ENCODE results near the gene PLPP4. TPM values are rescaled to one million over a fixed set of nuclear protein-coding genes. Genes with fewer than 3 reads are reported as not detected.
"Not testable (repeated sequence)": the region's sequence is repeated elsewhere in the genome, so short reads cannot be mapped to it uniquely, and the experiment has no call there.

Gene PLPP4
- total RNA-seq, 1 donor from 2014 or later: 0.48 TPM

- DNase-seq (ENCODE audit: low spot score) (no peak), ATAC-seq (no peak)
Observed at GRCh38 chr10:120485946-120486345, 28.9 kb downstream of the PLPP4 start.

DNA sequence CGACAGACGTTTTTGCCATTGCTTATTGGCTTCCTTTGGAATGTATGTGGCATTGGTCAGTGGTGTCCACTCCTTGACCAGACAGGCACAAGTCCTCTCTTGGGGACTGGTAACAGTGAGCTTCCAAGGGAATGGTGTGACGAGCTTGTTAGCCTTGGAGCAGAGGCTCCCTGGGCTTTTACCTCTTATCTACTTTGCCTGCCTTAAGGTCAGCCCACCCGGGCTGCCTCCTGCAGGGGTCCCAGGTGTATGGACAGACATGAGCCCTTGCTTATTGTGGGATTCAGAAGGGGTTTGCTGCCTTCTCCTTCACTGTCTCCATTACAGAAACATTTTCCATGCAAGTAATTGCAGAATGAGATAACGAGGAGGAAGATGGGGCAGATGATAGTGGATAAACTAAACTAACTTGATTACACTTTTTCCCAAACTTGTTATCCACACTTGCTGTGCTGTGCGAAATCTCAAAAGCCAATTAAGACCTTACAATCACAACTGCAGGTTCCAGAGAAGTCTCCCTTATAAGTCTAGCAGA is 29.7 kb downstream of the PLPP4 start:
- no peak for ATAC-seq

DNA sequence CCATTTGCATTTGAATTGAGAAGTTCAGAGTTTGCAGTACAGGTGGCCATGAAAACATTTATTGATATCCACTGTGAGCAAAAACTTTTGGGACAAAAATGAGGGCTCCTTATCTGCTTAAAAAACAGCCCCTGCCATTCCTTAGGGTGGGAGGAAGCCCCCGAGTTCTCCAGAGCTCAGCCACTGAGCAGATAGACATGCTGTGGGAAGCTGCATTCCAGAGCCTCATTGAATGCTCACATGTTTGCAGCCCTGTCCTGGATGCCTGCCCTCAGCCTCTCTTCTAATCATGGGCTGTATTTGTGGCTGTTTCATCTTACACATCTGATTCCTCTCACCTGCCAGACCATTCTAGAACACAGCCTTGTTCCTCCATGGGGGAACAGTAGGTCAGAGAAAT is 33.3 kb downstream of the PLPP4 start:
- no peak for ATAC-seq
- DNase-seq (ENCODE audit: low spot score): no peak

More for the DNA sequence above, 29.7 kb downstream of the PLPP4 start:
- no peak for DNase-seq (ENCODE audit: low spot score)

DNA sequence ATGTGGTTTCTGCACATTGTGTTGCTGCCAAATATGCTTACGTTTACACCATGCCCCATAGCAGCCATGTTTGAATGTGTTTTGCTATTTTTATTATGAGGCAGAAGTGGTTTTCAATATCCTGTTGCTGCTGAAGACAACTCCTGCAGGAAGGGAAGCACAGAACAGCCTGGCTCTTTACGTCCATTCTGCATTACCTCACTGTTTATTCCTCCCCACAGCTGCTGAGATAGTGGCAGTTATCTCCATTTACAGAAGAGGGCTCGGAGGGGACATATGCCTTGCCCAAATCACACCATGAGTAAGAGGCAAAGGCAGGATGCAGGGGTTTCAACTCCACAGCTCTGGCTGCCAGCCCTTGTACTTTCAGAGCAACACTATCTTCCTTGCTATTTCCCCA is 35.3 kb downstream of the PLPP4 start:
- DNase-seq (ENCODE audit: low spot score): no peak
- ATAC-seq: no peak

GRCh38 chr10:120493411-120494312 is 36.6 kb downstream of the PLPP4 start:
- no peak for DNase-seq (ENCODE audit: low spot score)
- ATAC-seq: no peak

DNA sequence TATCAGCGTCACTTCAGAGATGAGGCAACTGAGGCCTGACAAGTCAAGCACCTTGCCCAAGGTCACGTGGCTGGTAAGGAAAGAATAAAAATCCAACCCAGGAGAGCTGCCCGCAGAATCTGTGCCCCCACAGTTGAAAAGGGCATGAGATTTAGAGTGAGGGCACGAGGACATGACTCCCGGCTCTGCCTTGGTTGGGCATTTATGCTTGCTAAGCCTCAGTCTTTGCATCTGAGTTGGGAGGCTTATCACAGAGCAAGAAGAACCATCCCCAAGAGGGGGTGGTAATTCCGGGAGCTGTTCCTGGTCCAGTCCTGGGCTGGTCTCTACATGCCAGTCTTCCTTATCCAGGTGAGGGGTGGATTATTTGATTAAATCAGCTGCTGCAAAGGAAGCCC is 37.3 kb downstream of the PLPP4 start:
- ATAC-seq (no peak), DNase-seq (ENCODE audit: low spot score) (no peak)

DNA sequence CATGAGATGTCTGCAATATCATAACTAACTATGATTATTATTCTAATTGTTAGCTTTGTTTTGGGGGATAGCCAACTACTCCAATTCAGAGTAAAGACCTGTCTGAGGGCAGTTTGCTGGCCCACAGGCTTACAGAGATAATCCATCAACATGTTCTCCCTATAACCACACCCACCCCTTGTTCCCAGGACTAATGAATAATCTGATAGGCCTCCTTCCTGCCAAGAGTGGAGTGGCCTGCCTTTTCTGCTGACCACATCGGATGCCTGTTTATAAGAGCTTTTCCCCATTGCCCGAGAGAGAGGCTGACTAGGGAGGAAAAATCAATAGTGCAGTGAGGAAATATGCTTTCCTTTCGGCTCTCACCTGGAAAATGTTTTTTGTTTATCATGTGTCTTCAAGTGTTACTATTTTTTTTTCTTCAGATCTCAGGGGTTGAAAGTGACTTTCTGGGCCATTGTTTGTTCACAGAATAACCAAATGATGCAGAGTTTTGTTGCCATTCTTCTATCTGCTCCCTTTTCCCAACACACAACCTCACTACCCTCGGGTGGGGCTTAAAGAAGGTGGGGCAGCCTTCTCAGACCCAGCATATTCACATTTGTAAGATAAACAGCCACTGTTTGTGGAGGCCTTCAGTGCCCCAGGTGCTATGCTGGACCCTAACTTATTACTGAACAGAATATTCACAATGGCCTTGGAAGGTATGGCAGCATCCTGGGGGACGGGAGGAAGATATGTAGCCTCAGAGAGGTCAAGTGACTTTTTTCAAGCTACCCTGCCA is 38.4 kb downstream of the PLPP4 start:
- DNase-seq (ENCODE audit: low spot score) (no peak), ATAC-seq (peak; percentile 36)

DNA sequence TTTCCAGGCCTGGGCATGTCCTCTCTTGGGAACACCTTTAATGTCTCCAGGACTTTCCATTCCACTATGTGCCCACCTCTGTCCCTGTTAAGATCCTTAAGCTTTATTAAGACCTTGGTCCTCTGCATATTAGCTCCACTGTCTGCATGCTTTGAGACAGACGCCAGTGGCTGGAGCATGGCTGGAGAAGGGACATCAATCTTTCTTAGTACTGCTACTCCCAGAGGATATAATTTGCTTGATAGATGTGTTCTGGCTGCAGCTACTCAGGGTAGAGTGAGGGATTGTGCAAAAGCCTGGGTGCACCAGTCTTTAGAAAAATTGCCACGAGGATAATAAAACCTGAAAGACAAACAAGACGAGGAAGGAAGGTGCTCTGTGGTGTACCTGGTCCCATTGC is 42.9 kb downstream of the PLPP4 start:
- no peak for DNase-seq (ENCODE audit: low spot score)
- no peak for ATAC-seq

DNA sequence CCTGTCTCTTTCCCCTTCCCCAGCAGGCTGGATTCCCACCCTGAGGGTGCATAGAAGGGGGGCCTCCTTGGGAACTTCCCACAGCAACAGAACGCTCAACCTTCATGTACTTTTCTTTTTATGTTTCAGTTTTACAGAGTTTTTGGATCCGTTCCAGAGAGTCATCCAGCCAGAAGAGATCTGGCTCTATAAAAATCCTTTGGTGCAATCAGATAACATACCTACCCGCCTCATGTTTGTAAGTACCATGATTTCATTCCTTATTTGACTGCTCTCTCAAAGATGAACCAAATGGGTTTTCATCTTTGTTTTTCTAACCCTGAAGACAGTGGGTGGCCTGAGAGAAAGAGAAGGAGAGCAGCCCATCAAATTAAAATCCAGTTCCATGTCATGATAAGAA is 46.7 kb downstream of the PLPP4 start:
- ATAC-seq (no peak), DNase-seq (ENCODE audit: low spot score) (no peak)

GRCh38 chr10:120504227-120504626 is 47.2 kb downstream of the PLPP4 start:
- not testable (repeated sequence) for ATAC-seq; DNase-seq (ENCODE audit: low spot score)

DNA sequence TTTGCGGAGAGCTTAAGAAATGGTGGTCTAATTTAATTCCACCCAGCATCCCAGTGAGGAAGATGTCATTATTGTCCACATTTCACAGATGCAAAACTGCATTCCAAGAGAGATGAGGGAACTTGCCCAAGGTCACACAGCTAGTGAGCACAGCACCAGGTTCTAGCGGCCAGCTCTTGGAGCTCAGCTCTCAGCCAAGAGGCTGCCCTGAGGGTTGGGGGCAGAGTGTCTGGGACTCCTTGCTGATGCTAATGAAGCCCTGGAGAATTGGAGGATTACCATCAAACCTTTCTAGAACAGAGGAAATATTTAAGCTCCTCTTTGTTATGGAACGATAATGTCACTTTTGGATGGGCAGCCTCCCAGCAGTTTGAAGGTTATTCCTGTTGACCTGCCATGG is 48.0 kb downstream of the PLPP4 start:
- ATAC-seq (no peak), DNase-seq (ENCODE audit: low spot score) (no peak)

GRCh38 chr10:120505866-120506265 is 48.8 kb downstream of the PLPP4 start:
- DNase-seq (ENCODE audit: low spot score) (no peak), ATAC-seq (no peak)

- DNase-seq (ENCODE audit: low spot score) (no peak), ATAC-seq (no peak)
Observed at GRCh38 chr10:120506674-120507073, 49.6 kb downstream of the PLPP4 start.

- ATAC-seq (no peak), DNase-seq (ENCODE audit: low spot score) (no peak)
Observed at GRCh38 chr10:120507175-120507574, 50.1 kb downstream of the PLPP4 start.

DNA sequence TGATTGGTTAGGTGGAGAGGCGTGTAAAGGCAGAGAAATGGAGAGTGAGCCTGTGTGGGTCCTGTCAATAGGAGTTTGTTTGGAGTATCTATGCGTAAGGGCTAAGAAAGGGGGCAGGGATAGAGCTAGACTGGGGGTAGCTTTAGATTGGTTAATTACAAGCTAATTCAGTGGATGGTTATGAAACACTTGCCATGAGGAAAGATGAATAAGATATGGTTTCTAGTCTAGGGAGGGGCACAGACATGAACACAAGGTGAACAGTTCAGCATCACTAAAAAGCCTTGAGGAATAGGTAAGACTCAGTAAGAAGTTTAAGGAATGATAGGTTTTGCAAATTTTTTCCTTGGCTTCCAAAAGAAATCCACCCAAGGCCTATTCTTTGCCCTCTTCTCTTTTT is 50.6 kb downstream of the PLPP4 start:
- DNase-seq (ENCODE audit: low spot score) (no peak), ATAC-seq (no peak)

DNA sequence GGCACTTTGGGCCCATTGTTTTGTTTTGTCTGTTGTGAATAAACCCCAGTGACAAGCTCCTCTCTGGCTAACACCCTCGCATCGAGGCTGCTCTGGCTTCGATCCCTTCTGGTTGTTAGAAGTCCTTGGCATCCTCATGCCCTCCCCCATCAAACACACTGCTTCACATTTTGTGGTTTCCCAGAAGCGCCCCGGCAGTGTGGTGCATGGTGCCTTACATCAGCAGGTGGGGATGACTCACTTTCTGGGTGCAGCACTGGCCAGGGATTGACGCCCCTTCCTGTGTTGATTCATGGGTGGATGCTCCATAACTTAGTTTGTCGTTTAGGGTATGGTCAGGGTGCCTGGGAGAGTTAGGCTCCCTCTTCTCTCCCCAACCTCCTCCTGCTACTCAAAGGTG is 51.4 kb downstream of the PLPP4 start:
- DNase-seq (ENCODE audit: low spot score) (no peak), ATAC-seq (no peak)

- DNase-seq (ENCODE audit: low spot score): no peak
- no peak for ATAC-seq
Observed at GRCh38 chr10:120508966-120509365, 51.9 kb downstream of the PLPP4 start.

DNA sequence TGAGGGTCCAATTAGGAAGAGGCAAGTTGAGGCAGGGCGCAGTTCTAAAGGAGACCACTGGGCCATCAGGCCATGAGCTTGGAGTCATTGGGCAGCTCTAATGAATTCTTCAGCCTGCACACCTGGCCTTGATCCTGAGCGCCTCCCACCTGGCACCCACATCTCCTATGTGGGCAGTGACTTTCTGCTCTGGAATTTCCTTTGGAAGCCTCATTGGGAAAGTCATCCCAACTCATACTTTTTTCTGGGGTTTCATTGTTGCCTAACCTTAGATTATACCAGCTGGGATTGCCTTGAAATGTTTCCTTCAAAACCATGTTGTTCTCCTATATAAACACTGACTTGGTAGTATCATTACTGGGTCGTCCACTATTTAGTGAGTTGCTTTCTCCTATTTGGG is 54.1 kb downstream of the PLPP4 start:
- ATAC-seq: no peak
- DNase-seq (ENCODE audit: low spot score): no peak

DNA sequence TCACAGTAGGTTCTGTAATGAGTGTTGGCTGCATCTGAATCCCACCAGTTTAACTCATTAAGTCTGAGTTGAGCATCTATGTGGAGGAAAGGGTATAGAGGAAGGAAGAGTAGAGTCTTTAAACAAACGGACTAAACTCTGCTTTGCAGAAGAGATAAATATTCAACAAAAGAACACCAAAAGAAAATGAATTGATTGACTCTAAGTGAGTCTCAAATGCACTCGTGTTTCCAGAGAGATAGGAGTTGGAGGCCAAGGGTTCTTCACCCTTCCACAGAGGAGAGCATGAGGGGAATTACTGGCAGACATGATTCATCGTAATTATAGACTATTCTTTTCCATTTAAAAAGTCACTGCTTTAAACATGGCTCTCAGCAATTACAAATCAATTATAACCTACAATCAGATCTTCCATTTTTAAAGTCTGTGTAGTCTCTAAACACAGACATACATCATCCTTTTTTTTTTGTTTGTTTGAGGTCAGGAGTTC is 56.3 kb downstream of the PLPP4 start:
- ATAC-seq: no peak
- no peak for DNase-seq (ENCODE audit: low spot score)

GRCh38 chr10:120514035-120514620 is 57.1 kb downstream of the PLPP4 start:
- DNase-seq (ENCODE audit: low spot score) (no peak), ATAC-seq (peak; percentile 61)

DNA sequence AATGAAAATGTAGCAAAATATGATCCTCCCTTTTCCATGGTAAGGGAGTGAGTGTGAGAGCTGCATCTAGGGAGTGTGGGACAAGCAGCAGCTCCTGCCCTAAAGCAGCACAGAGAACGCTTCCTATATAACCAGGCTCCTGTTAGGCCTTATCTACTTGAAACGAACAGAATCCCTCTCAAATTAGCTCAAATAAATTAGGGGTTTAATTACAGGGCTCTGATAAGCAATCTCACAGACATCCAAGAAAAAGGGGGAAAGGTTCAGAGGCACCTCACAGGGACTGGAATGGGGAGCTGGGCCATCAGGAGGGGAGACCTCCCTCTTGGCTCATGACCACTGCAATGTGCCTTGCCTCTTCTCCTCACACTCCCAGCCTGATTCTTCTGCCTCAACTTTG is 57.9 kb downstream of the PLPP4 start:
- DNase-seq (ENCODE audit: low spot score) (no peak), ATAC-seq (no peak)
